IPS-15b (cell line): Measurements from ENCODE around the gene SLC13A3.
A peak's percentile ranks its signal among the peaks of the same experiment; 100 is the strongest.

Experiments
- H3K27me3 ChIP-seq: one replicate; pipeline ENCODE4 v1.6.1; 2013; ENCODE audit warnings: low read length; ENCODE audit not compliant: control insufficient read depth, insufficient read depth
- H3K36me3 ChIP-seq: one replicate; pipeline ENCODE4 v1.6.1; 2013; ENCODE audit warnings: low read length; ENCODE audit not compliant: control insufficient read depth, insufficient read depth
- H3K4me1 ChIP-seq: one replicate; pipeline ENCODE4 v1.6.1; 2013; ENCODE audit warnings: mild to moderate bottlenecking, low read length; ENCODE audit not compliant: control insufficient read depth, insufficient read depth
- H3K4me3 ChIP-seq: one replicate; pipeline ENCODE4 v1.5.1; 2013; ENCODE audit warnings: low read depth, low read length
- H3K9ac ChIP-seq: one replicate; pipeline ENCODE4 v1.6.1; 2013; ENCODE audit warnings: low read depth, mild to moderate bottlenecking, low read length
- H3K9me3 ChIP-seq: one replicate; pipeline ENCODE4 v1.6.1; 2013; ENCODE audit warnings: mild to moderate bottlenecking, low read length; ENCODE audit not compliant: control insufficient read depth, insufficient read depth

SLC13A3 gene

DNA sequence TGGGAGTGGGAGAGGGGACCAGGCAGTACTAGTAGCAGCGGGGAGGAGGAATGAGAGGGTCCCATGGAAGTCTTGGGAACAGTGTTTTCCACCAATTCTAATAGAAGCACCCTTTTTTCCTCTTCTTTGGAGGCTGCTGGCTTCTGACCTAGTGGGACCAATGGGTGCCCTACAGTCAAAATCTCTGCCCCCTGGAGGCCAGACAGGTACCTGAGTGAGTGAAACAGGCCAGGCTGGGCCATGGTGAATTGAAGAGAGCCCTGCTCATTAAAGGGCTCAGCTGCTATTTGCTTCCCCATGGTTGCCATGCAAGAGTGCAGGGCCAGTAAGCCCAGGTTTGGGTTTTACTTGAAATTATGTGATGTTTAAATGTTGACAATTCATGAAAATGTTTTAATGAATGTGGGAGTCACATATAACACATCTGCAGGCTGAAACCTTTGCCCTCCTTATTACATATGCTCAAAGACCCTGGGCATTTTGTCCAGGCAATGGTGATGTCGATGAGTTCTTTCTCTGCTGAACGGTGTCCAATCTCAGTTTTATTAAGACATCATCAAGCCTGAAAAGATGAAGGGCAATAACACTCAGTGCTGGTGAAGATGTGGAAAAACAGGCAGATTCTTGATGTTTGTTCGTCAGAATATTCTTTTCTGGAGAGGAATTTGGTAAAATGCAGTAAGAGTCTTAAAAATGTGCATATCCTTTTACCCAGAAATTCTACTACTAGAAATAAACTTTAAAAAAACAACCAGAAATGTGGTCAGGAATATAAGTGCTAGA lies 58.5 kb downstream of the SLC13A3 start:
- H3K27me3 ChIP-seq, result no peaks in the 10 kb centered on the region
- H3K9ac ChIP-seq, result no peak overlapping the region
- H3K36me3 ChIP-seq, result no peaks in the 10 kb centered on the region
- H3K4me3 ChIP-seq, result no peak overlapping the region
- H3K4me1 ChIP-seq, result peaks cover 16% of the 10 kb centered on the region
- no peaks in the 10 kb centered on the region for H3K9me3 ChIP-seq

DNA sequence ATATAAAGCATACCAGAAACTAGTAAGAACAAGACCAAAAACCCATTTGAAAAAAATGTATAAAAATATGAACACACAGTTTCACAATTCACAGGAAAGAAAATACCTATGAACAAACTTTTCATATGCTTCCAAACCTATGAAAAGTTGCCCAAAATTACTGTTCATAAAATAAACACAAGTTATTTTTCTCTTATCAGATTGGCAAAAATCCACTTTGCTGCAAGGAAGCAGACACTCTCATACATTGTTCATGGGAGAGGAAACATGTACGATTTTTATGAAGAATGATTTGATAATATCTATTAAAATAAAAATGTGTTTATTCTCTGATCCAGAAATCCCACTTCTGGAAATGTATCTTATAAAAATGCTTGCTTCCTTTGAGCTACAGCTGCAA lies 60.8 kb downstream of the SLC13A3 start:
- Histone ChIP-seq H3K4me3 (no peak overlapping the region), H3K4me1 (peaks cover 12% of the 10 kb centered on the region), H3K9me3 (no peaks in the 10 kb centered on the region), H3K27me3 (no peaks in the 10 kb centered on the region), H3K9ac (no peak overlapping the region), H3K36me3 (no peaks in the 10 kb centered on the region)

DNA sequence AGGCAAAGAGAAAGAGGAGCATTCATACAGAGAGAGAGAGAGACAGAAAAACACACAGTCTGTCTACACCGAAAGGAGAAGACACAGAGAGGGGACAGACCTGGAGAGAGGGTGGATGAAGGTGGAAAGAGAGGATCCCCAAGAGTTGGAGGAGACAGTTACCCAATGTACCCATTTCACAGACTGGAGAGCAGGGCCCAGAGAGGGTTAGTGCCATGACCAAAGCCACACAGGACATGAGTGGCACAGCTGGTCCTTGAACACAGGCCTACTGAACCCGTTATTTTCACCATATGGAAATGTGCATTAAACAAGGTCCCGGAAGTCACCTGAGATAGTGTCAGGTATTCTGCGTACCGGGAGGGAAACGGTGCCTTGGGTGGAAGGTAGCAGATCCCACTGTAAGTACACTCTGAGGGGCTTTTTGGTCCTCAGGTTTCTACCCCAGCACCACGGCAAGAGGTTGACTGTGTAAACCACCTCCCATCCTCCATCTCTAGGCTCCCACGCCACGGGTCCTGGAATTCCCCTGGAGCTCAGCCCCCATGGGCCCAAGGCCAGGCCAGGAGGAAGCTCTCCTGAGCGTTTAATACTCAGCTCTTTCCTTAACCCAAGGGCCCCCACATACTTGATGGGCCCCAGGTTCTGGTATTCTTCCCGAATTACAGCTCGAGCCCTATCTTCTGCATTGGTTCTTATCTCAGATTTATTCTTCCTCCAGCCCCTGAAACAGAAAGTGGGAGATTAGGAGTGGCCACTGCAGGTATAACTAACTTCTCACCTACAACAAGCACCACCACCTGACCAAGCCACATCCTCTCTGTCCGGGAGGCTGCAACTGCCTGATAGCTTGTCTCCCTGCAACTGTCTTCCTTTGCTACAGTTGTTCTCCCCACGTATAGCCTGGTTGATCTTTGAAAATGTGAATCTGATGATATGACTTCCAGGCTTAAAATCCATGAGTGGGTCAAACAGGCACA lies 62.4 kb downstream of the SLC13A3 start:
- Histone ChIP-seq H3K9me3 (no peaks in the 10 kb centered on the region), H3K27me3 (no peaks in the 10 kb centered on the region), H3K36me3 (no peaks in the 10 kb centered on the region), H3K4me1 (peaks cover 13% of the 10 kb centered on the region), H3K9ac (no peak overlapping the region), H3K4me3 (no peak overlapping the region)

DNA sequence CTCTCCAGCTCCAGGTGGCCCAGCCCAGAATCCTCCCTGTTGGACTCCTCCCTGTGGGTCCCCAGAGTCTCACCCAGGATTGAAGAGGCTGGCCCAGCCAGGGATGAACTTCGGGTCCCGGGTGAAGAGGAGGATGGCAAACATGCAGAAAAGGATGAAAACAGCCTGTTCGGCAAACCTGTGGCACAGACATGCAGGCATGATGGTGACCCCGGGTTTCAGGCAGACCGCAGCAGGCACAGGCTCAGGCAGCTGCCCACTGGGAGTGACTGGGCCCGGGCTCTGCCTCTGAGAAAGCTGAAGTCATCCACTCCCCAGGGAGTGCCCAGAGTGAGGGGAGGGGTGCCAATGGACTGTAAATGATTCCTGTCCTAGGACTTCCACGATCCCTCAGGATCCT lies 63.3 kb downstream of the SLC13A3 start:
- Histone ChIP-seq H3K9me3 (no peaks in the 10 kb centered on the region), H3K4me3 (no peak overlapping the region), H3K36me3 (no peaks in the 10 kb centered on the region), H3K4me1 (peaks cover 18% of the 10 kb centered on the region), H3K9ac (no peak overlapping the region), H3K27me3 (no peaks in the 10 kb centered on the region)

DNA sequence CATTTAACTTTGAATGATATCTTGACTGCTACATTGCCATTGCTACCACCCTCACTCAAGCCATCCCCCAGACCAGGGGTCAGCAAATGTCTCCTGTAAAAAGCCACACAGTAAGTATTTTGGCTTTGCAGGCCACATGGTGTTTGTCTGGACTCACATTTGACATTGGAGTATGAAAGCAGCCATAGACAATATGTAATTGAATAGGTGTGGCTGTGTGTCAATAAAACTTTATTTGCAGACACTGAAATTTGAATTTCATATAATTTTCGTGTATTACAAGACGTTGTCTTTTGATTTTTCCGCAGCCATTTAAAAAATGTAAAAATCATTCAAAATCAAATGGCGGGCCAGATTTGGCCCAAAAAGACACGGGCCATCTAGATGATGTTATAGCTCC lies 64.5 kb downstream of the SLC13A3 start:
- H3K9ac ChIP-seq, result no peak overlapping the region
- H3K36me3 ChIP-seq, result no peaks in the 10 kb centered on the region
- H3K4me1 ChIP-seq, result peaks cover 25% of the 10 kb centered on the region
- H3K4me3 ChIP-seq, result no peak overlapping the region
- H3K9me3 ChIP-seq, result no peaks in the 10 kb centered on the region
- H3K27me3 ChIP-seq, result no peaks in the 10 kb centered on the region

DNA sequence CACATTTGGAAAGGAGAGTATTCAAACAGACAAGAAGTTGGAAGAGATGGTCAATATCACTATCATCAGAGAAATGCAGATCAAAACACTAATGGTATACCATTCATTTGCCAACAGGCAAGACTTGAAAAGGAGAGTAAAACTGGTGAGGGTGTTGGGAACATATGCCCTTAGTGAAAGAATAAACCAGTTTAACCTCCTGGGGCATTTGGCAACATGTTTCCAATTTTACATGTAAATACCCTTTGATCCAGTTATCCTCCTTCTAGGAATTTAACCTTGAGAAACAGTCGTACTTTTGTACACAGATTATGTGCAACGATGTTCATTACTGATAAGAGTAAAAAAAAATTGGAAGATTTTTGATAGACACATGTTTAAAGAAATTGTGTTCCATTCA lies 66.8 kb downstream of the SLC13A3 start:
- peaks cover 4% of the 10 kb centered on the region for H3K9me3 ChIP-seq
- no peaks in the 10 kb centered on the region for H3K36me3 ChIP-seq
- peaks cover 25% of the 10 kb centered on the region for H3K4me1 ChIP-seq
- H3K27me3 ChIP-seq, result no peaks in the 10 kb centered on the region
- H3K4me3 ChIP-seq, result no peak overlapping the region
- H3K9ac ChIP-seq, result no peak overlapping the region

DNA sequence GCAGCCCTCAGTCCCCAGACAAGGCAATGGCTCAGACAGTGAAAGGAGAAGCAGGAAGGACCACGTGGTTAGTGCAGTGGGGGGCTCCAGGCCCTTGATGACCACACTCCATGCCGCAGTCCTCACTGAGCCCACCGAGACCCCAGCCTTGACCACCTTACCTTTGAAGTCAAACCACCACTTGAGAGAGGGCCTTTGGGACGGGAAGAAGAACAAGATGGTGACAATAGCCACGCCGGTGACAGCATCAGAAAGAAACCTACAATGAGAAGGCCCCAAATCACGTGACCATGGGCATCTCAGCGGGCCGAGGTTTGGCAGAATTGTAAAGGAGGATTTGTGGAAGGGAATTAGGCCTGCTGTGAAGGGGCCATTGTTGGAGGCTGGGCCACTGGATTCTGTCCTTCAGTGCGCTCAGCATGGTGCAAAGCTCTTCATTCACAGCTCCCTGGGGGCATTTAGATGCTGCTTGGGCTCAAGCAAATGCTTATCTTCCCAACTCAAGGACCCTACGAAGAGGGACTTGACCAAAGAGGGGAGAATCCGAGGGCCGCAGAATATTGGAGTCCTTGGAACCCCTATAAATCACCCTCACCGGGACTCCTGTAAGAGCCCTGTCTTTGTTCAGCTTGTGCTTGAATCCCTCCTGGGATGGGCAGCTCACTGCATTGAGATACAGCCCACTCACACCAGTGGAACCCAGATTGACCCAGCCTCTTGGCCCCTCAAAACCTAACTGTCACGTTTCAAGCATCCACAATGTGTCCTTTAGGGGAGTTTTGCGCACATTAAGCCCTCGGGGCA lies 67.6 kb downstream of the SLC13A3 start:
- Histone ChIP-seq H3K4me1 (peaks cover 25% of the 10 kb centered on the region), H3K27me3 (no peaks in the 10 kb centered on the region), H3K36me3 (no peaks in the 10 kb centered on the region), H3K9me3 (peaks cover 4% of the 10 kb centered on the region), H3K9ac (no peak overlapping the region), H3K4me3 (no peak overlapping the region)

DNA sequence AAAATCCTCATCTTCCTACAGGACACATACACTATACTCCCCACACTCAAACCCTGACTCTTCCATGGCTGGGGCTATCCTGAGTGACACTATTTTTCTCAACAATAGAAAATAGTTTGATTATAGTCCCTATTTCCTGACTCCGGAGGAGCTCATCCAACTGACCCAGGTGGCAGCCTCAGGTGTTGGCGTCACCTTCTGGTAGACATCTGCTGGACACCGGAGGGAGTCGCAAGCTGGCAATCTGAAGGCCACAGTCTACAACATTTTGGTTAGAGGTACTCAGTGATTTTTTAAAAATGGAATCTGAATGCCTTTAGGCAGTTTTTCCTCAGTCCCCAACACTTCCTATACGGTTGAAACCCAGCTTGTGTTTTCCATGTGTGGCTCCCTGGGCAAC lies 68.6 kb downstream of the SLC13A3 start:
- no peaks in the 10 kb centered on the region for H3K27me3 ChIP-seq
- no peak overlapping the region for H3K9ac ChIP-seq
- peaks cover 25% of the 10 kb centered on the region for H3K4me1 ChIP-seq
- H3K36me3 ChIP-seq, result no peaks in the 10 kb centered on the region
- H3K9me3 ChIP-seq, result peaks cover 4% of the 10 kb centered on the region
- H3K4me3 ChIP-seq, result peak overlapping the region; percentile 6

DNA sequence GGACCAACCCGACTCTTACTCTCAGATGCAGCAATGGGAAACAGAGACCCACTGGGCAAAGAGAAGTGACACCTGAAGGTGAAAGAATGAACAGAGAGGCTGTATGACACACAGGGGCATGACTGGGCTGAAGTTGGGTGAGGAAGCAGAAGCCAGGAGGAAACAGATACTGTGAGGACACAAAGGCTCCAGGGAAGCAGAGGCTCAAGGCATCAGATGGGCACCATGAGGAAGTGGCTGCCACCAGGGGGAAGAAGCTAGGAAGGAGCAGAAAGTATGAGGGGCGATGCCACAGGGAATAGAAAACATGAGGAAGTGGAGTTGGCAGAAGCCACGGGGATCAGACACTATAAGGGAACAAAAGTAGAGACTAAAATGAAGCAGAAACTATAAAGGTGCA lies 69.9 kb downstream of the SLC13A3 start:
- peaks cover 4% of the 10 kb centered on the region for H3K9me3 ChIP-seq
- H3K36me3 ChIP-seq, result no peaks in the 10 kb centered on the region
- H3K4me3 ChIP-seq, result no peak overlapping the region
- H3K9ac ChIP-seq, result no peak overlapping the region
- H3K4me1 ChIP-seq, result peaks cover 25% of the 10 kb centered on the region
- H3K27me3 ChIP-seq, result no peaks in the 10 kb centered on the region

DNA sequence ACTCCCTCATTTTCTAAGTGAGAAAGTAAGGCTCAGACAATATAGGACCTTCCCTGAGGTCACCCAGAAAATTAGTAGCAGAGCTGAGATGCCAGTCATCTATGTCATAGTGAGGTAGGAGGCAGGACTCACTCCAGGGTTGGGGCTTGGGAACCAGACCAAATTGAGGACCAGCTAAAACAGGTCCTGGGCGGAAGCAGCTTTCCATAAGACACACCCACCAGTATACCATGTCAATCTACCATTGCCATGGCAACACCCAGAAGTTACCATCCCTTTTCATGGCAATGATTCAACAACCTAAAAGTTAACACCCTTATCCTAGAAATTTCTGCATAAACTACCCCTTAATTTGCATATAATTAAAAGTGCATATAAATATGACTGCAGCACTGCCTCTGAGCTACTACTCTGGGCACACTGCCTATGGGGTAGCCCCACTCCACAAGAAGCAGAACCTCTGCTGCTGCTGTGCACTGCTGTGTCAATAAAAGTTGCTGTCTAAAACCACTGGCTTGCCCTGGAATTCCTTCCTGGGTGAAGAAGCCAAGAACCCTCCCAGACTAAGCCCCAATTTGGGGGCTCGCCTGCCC lies 70.5 kb downstream of the SLC13A3 start:
- H3K36me3 ChIP-seq, result no peaks in the 10 kb centered on the region
- peaks cover 4% of the 10 kb centered on the region for H3K9me3 ChIP-seq
- no peak overlapping the region for H3K9ac ChIP-seq
- peaks cover 26% of the 10 kb centered on the region for H3K4me1 ChIP-seq
- H3K4me3 ChIP-seq, result no peak overlapping the region
- no peaks in the 10 kb centered on the region for H3K27me3 ChIP-seq

DNA sequence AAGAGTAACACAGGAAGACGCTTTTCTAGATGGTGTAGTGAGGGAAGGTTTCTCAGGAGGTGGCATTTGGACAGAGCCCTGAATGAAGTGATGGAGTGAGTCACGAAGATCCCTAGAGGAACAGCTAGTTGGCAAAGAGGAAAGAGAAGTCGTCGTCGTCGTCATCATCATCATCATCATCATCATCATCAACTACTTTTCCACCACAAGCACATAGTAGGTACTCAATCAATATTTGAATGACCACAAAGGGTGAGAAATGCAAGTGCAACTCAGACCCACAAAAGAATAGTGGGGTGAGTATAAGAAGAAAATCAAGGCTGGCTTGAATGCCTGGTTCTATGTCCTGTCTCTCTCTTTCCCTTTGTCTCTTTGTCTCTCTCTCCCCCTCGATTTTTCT lies 72.5 kb downstream of the SLC13A3 start:
- H3K4me3 ChIP-seq, result no peak overlapping the region
- H3K4me1 ChIP-seq, result peaks cover 12% of the 10 kb centered on the region
- peaks cover 4% of the 10 kb centered on the region for H3K9me3 ChIP-seq
- H3K36me3 ChIP-seq, result no peaks in the 10 kb centered on the region
- H3K27me3 ChIP-seq, result no peaks in the 10 kb centered on the region
- no peak overlapping the region for H3K9ac ChIP-seq
